A549 treated with CORT108297 at 1 μM for 4 hours (cell line): Measurements from ENCODE around the gene TNFSF4. TPM values are rescaled to one million over a fixed set of nuclear protein-coding genes. Genes with fewer than 3 reads are reported as not detected.

Experiments used
- total RNA-seq: library from RNA; stranded (reverse); fragments of 200-300 nt; extraction: Qiagen RNA extraction; gene quantifications from 5 replicates; pipeline ENCODE4 v1.2.3, GENCODE V29; 2022

The TNFSF4 gene
- total RNA-seq: 0.03 to 0.04 TPM (median 0.03 TPM) in 3 of 5 replicates, not detected in the others

GRCh38 chr1:173206816-173207568 lies at the start of gene TNFSF4:
Gene TNFSF4 (minus strand): TSS chr1:173207331. CDS start chr1:173207176, 155 bp downstream.

Other genes starting within 250 kb of the TNFSF4 start
- not detected in 5 replicates for gene TNFSF18, start 156.4 kb downstream of the TNFSF4 start, total RNA-seq